ENCODE data around the gene POLA1.

GRCh38 chrX:25003066-25003849, 309.5 kb downstream of the POLA1 start:
- TF ChIP-seq, protein P1, sequence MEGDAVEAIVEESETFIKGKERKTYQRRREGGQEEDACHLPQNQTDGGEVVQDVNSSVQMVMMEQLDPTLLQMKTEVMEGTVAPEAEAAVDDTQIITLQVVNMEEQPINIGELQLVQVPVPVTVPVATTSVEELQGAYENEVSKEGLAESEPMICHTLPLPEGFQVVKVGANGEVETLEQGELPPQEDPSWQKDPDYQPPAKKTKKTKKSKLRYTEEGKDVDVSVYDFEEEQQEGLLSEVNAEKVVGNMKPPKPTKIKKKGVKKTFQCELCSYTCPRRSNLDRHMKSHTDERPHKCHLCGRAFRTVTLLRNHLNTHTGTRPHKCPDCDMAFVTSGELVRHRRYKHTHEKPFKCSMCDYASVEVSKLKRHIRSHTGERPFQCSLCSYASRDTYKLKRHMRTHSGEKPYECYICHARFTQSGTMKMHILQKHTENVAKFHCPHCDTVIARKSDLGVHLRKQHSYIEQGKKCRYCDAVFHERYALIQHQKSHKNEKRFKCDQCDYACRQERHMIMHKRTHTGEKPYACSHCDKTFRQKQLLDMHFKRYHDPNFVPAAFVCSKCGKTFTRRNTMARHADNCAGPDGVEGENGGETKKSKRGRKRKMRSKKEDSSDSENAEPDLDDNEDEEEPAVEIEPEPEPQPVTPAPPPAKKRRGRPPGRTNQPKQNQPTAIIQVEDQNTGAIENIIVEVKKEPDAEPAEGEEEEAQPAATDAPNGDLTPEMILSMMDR (conservative IDR thresholded peaks at IDR 0.05), result no peak
- TF ChIP-seq ZFX (IDR thresholded peaks at IDR 0.05), result no peak

All from C4-2B (cell line).